Right renal cortex interstitium (tissue), 3 donors: ENCODE results near the gene USF3. TPM values are rescaled to one million over a fixed set of nuclear protein-coding genes. Genes with fewer than 3 reads are reported as not detected.

ENCODE experiments used
- DNase-seq, 3 donors: peaks; one replicate each; pipeline ENCODE4 v3.0.0-alpha.2; 2013; ENCODE audit warnings: low read depth in 3 of 3, low spot score in 2 of 3
- polyA plus RNA-seq, 3 donors: library from polyadenylated mRNA; unstranded; fragments of 120-200 nt; gene quantifications; one replicate each; pipeline ENCODE4 v1.2.1, GENCODE V29; 2013; ENCODE audit not compliant: insufficient read length in 3 of 3

The USF3 gene
- polyA plus RNA-seq: 10 to 100 TPM; 18.7 to 20.4 (median 19.0) TPM

- peak in 1 of 3 donors; percentile 42 for DNase-seq
Measured at GRCh38 chr3:113695786-113696645, at the start of gene USF3. USF3 (minus strand) TSS chr3:113696642; CDS start chr3:113674878, 21,764 bp downstream.

GRCh38 chr3:113745756-113746547, 49.5 kb upstream of the USF3 start, which contains the start of gene NAA50:
NAA50 (minus strand) TSS chr3:113746249; CDS start chr3:113745949, 300 bp downstream.
- peak; percentile 86 to 91 (median 88) for DNase-seq

- DNase-seq: peak; percentile 80 to 83 (median 83)
Measured at GRCh38 chr3:113744941-113745755, 48.7 kb upstream of the USF3 start.

GRCh38 chr3:113743006-113743630, 46.7 kb upstream of the USF3 start:
- no peak for DNase-seq

- no peak for DNase-seq
Measured at GRCh38 chr3:113741620-113742019, 45.2 kb upstream of the USF3 start.

- DNase-seq: no peak
Measured at GRCh38 chr3:113741086-113741485, 44.6 kb upstream of the USF3 start.

- peak in 1 of 3 donors; percentile 36 for DNase-seq
Measured at GRCh38 chr3:113736548-113737089, 40.2 kb upstream of the USF3 start.

GRCh38 chr3:113731694-113732093, 35.3 kb upstream of the USF3 start:
- DNase-seq: no peak

- DNase-seq: no peak
Measured at GRCh38 chr3:113730550-113730949, 34.1 kb upstream of the USF3 start.

- no peak for DNase-seq
Measured at GRCh38 chr3:113728661-113729060, 32.2 kb upstream of the USF3 start.

GRCh38 chr3:113721636-113722035, 25.2 kb upstream of the USF3 start:
- DNase-seq: no peak

- no peak for DNase-seq
Measured at GRCh38 chr3:113719758-113720157, 23.3 kb upstream of the USF3 start.

GRCh38 chr3:113719294-113719693, 22.9 kb upstream of the USF3 start:
- DNase-seq: no peak

GRCh38 chr3:113717818-113718217, 21.4 kb upstream of the USF3 start:
- DNase-seq: no peak

- no peak for DNase-seq
Measured at GRCh38 chr3:113717308-113717707, 20.9 kb upstream of the USF3 start.

- no peak for DNase-seq
Measured at GRCh38 chr3:113714702-113715101, 18.3 kb upstream of the USF3 start.

- no peak for DNase-seq
Measured at GRCh38 chr3:113712129-113712528, 15.7 kb upstream of the USF3 start.

GRCh38 chr3:113707835-113708234, 11.4 kb upstream of the USF3 start:
- DNase-seq: no peak

- peak in 1 of 3 donors; percentile 13 for DNase-seq
Measured at GRCh38 chr3:113698956-113699355, 2.5 kb upstream of the USF3 start.

GRCh38 chr3:113698213-113698742, 1.8 kb upstream of the USF3 start:
- DNase-seq: no peak
